GM12878 (cell line): ENCODE results near the gene NTRK1. TPM values are rescaled to one million over a fixed set of nuclear protein-coding genes. Genes with fewer than 3 reads are reported as not detected.

ENCODE experiments used
- ATAC-seq: fragments of 200-7000 bp; cut with Tn5 transposase; 3 replicates; pipeline ENCODE4 v1.9.1; 2020; ENCODE audit warnings: mild to moderate bottlenecking, moderate library complexity
- BruUV-seq: library from RNA; stranded (reverse); fragments of 400-500 nt; replicated peaks from 2 replicates; lab custom pipeline; 2021; lab: Mats Ljungman, UMichigan
- CTCF ChIA-PET: fragments of 300-600 bp; sonication (Branson Sonifier 250); formaldehyde crosslinking; extraction: SDS; loops from one replicate; lab custom pipeline; 2021; ENCODE audit warnings: inconsistent platforms; lab: Yijun Ruan, JAX
- POLR2A ChIA-PET: fragments of 350-600 bp; formaldehyde crosslinking; extraction: SDS; loops from one replicate; lab custom pipeline; 2021; ENCODE audit warnings: inconsistent platforms; lab: Charles Lee
- RAD21 ChIA-PET: fragments of 300-600 bp; sonication (Branson Sonifier 250); formaldehyde crosslinking; loops from one replicate; lab custom pipeline; 2023; ENCODE audit warnings: antibody characterized with exemption; ENCODE audit not compliant: unreplicated experiment; lab: Charles Lee
- SMC1A ChIA-PET: fragments of 300-600 bp; sonication (Branson Sonifier 250); formaldehyde crosslinking; loops from one replicate; lab custom pipeline; 2023; ENCODE audit not compliant: unreplicated experiment, uncharacterized antibody; lab: Charles Lee
- DNase-seq: peaks from one replicate; pipeline ENCODE4 v3.0.0-alpha.2; 2011; ENCODE audit warnings: low read depth, low spot score
- FAIRE-seq: peaks from 3 replicates; lab custom pipeline; 2011; peaks lifted over from hg19 to GRCh38; lab: Jason Lieb, UNC
- H2AFZ ChIP-seq: 2 replicates; pipeline ENCODE4 v1.6.0; 2011; ENCODE audit warnings: low read depth, low read length, control low read depth; ENCODE audit not compliant: control insufficient read depth
- H3K27ac ChIP-seq: 2 replicates; pipeline ENCODE4 v1.5.1; 2011; ENCODE audit warnings: control low read depth; ENCODE audit not compliant: control insufficient read depth, insufficient read depth
- H3K27me3 ChIP-seq, 2 experiments: replicated peaks in 1 of 2; 2 replicates each; pipeline versions ENCODE4 v1.6.0 to v1.6.1; 2011; ENCODE audit warnings: low read length in 1 of 2; ENCODE audit not compliant: control insufficient read depth in 2 of 2, insufficient read depth in 2 of 2
- H3K36me3 ChIP-seq, 2 experiments: 2 replicates each; pipeline ENCODE4 v1.5.1; 2011; ENCODE audit warnings: low read length in 1 of 2; ENCODE audit not compliant: control insufficient read depth in 2 of 2, insufficient read depth in 2 of 2
- H3K4me1 ChIP-seq: 2 replicates; pipeline ENCODE4 v1.6.1; 2011; ENCODE audit warnings: mild to moderate bottlenecking, low read length, moderate library complexity, mixed read lengths; ENCODE audit not compliant: control insufficient read depth, insufficient read depth
- H3K4me2 ChIP-seq: 2 replicates; pipeline ENCODE4 v1.6.0; 2011; ENCODE audit warnings: control low read depth; ENCODE audit not compliant: control insufficient read depth, insufficient read depth
- H3K4me3 ChIP-seq: fragments of 200-600 bp; sonication (generic); 2 replicates; pipeline ENCODE4 v1.5.1; 2016
- H3K79me2 ChIP-seq: 2 replicates; pipeline ENCODE4 v1.6.0; 2011; ENCODE audit warnings: low read length; ENCODE audit not compliant: control insufficient read depth, insufficient read depth
- H3K9ac ChIP-seq: 2 replicates; pipeline ENCODE4 v1.8.0; 2011; ENCODE audit warnings: low read length, control low read depth, mixed read lengths; ENCODE audit not compliant: control insufficient read depth, insufficient read depth
- H3K9me3 ChIP-seq: replicated peaks from 3 replicates; pipeline ENCODE4 v1.5.1; 2011; ENCODE audit warnings: mild to moderate bottlenecking, low read length; ENCODE audit not compliant: control insufficient read depth, insufficient read depth
- H4K20me1 ChIP-seq: 2 replicates; pipeline ENCODE4 v1.6.0; 2011; ENCODE audit not compliant: control insufficient read depth, insufficient read depth
- CBX3 ChIP-seq: fragments of 200-600 bp; sonication (generic); IDR thresholded peaks from 2 replicates; pipeline ENCODE4 v1.6.1; 2016; ENCODE audit warnings: low read depth, borderline replicate concordance
- EZH2 ChIP-seq: IDR thresholded peaks from 2 replicates; pipeline ENCODE4 v1.6.1; 2012; ENCODE audit warnings: low read depth, mild to moderate bottlenecking, control low read depth, inconsistent platforms, low read length, borderline replicate concordance; ENCODE audit not compliant: control insufficient read depth
- FOXK2 ChIP-seq: fragments of 450-650 bp; IDR thresholded peaks from 2 replicates; pipeline ENCODE4 v1.6.1; 2017; ENCODE audit warnings: mild to moderate bottlenecking, moderate library complexity
- FOXM1 ChIP-seq: IDR thresholded peaks from 2 replicates; pipeline ENCODE4 v1.6.1; 2012; ENCODE audit warnings: low read depth, mild to moderate bottlenecking, inconsistent platforms, low read length, moderate library complexity
- LARP7 ChIP-seq: fragments of 450-650 bp; IDR thresholded peaks from 2 replicates; pipeline ENCODE4 v1.6.1; 2017; ENCODE audit warnings: mild to moderate bottlenecking
- MTA2 ChIP-seq: fragments of 450-650 bp; IDR thresholded peaks from 2 replicates; pipeline ENCODE4 v1.6.1; 2016; ENCODE audit warnings: low read depth, mild to moderate bottlenecking, moderate library complexity
- SMAD1 ChIP-seq: fragments of 450-650 bp; IDR thresholded peaks from 2 replicates; pipeline ENCODE4 v1.6.1; 2018; ENCODE audit warnings: mild to moderate bottlenecking, low read depth; ENCODE audit not compliant: partially characterized antibody
- ZNF384 ChIP-seq: IDR thresholded peaks from 2 replicates; pipeline ENCODE4 v1.6.1; 2012; ENCODE audit warnings: low read depth, mild to moderate bottlenecking, low read length, improper control_type of control experiment, borderline replicate concordance
- WGBS: methylation state at CpG from one replicate; pipeline ENCODE4 v1.1.6; 2016; ENCODE audit warnings: low lambda C conversion rate; ENCODE audit not compliant: insufficient replicate concordance, insufficient coverage; ENCODE audit errors: missing lambda C conversion rate; 5-methylcytosine and 5-hydroxymethylcytosine counted together
- in situ Hi-C: fragments of 300-500 bp; cut with MboI; formaldehyde crosslinking; loops from 9 replicates; pipeline ENCODE4 v1.14.3; 2018; ENCODE audit warnings: mixed read lengths
- intact Hi-C: fragments of 100-400 bp; cut with micrococcal nuclease; formaldehyde crosslinking; loops from one replicate; pipeline ENCODE4 v1.14.2; 2022; ENCODE audit not compliant: unreplicated experiment
- polyA plus RNA-seq, 11 experiments: library from polyadenylated mRNA; depleted of rRNA in 4 of 11; unstranded in 6 of 11; stranded (reverse) in 5 of 11; fragments of >200 nt; fragmentation: Nextera tagmentation in 4 of 11; fragmentation: Illumina TruSeq in 1 of 11; extraction: Ambion mirVana in 4 of 11; extraction: Trizol in 1 of 11; gene quantifications; 1 replicate in 1 of 11; 2 replicates in 10 of 11; pipeline versions ENCODE4 v1.2.1 to v1.2.3, GENCODE V29; 2011 to 2016; ENCODE audit warnings: inconsistent platforms in 2 of 11, missing spikeins in 2 of 11, low read depth in 1 of 11
- total RNA-seq, 4 experiments: library from RNA; depleted of rRNA in 3 of 4; stranded (reverse); fragments of >200 nt in 3 of 4; fragmentation: Illumina TruSeq in 1 of 4; extraction: Trizol in 1 of 4; gene quantifications; 2 replicates each; pipeline versions ENCODE4 v1.2.1 to v1.2.3, GENCODE V29; 2013 to 2021
- TF ChIP-seq, protein P1 (sequence below): IDR thresholded peaks from 2 replicates; pipeline ENCODE4 v1.6.1; 2012; ENCODE audit warnings: mild to moderate bottlenecking, low read depth, low read length
- TF ChIP-seq, protein P2 (sequence below): IDR thresholded peaks from 2 replicates; pipeline ENCODE4 v1.6.1; 2011; ENCODE audit warnings: borderline replicate concordance, low read depth, mild to moderate bottlenecking, moderate library complexity, low read length; ENCODE audit not compliant: insufficient read depth, poor library complexity, severe bottlenecking
- TF ChIP-seq, protein P3 (sequence below): fragments of 450-650 bp; IDR thresholded peaks from 2 replicates; pipeline ENCODE4 v1.6.1; 2017; ENCODE audit warnings: mild to moderate bottlenecking, moderate library complexity
- TF ChIP-seq, protein P4 (sequence below): IDR thresholded peaks from 2 replicates; pipeline ENCODE4 v1.6.1; 2012; ENCODE audit warnings: low read depth, low read length, improper control_type of control experiment

Gene NTRK1
- total and polyA plus RNA-seq, 10 of the 15 experiments (the other 5 are each of a cell fraction or from before 2014, with no cell fraction given): 0.10 to 0.56 (median 0.40) TPM; not detected in 7

DNA sequence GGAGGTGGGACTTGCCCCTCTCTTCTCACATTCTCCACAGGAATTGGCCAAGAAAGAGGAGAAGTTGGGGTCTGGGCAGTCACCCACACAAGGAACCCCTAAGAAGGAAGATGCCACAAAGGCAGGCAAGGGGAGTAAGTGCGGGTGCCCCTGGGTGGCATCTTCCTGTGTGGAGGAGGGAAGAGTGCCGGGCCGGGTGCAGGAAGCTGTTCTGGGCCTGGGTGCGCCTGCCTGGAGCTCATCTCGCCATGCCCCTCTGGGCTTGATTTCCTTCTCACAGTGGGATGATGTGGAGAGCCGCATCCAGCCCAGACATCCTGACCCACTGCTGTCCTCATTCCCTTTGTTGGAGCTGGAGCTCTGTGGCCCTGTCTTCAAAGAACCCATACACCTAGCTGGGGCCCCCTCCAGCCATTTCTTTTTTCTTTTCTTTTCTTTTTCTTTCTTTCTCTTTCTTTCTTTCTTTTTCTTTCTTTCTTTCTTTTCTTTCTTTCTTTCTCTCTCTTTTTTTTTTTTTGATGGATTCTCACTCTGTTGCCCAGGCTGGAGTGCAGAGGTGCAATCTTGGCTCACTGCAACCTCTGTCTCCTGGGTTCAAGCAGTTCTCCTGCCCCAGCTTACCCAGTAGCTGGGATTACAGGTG, 69.1 kb downstream of the NTRK1 start (continued):
- TF ChIP-seq SMAD1 (no peak), ZNF384 (no peak), EZH2 (no peak), FOXK2 (no peak)
- TF ChIP-seq, protein P1, sequence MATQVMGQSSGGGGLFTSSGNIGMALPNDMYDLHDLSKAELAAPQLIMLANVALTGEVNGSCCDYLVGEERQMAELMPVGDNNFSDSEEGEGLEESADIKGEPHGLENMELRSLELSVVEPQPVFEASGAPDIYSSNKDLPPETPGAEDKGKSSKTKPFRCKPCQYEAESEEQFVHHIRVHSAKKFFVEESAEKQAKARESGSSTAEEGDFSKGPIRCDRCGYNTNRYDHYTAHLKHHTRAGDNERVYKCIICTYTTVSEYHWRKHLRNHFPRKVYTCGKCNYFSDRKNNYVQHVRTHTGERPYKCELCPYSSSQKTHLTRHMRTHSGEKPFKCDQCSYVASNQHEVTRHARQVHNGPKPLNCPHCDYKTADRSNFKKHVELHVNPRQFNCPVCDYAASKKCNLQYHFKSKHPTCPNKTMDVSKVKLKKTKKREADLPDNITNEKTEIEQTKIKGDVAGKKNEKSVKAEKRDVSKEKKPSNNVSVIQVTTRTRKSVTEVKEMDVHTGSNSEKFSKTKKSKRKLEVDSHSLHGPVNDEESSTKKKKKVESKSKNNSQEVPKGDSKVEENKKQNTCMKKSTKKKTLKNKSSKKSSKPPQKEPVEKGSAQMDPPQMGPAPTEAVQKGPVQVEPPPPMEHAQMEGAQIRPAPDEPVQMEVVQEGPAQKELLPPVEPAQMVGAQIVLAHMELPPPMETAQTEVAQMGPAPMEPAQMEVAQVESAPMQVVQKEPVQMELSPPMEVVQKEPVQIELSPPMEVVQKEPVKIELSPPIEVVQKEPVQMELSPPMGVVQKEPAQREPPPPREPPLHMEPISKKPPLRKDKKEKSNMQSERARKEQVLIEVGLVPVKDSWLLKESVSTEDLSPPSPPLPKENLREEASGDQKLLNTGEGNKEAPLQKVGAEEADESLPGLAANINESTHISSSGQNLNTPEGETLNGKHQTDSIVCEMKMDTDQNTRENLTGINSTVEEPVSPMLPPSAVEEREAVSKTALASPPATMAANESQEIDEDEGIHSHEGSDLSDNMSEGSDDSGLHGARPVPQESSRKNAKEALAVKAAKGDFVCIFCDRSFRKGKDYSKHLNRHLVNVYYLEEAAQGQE: no peak

DNA sequence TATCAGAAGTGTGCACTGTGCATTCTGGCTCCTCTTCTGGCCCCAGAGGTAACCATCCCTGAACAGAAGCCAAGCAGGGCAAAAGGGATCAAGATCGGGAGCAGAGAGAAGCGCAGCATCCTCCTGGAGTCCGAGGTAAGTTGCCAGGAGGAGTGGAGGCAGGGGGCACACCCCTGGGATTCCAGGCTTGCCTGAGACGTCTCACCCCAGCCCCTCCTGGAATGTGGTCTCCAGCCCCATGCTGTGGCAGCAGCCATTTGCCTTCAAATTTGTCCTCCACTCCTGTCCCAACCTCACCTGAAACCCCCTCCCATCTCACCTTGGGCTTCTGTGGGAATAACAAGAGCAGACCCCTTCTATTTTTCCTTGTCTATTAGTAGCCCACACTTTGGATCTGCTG, 69.8 kb downstream of the NTRK1 start:
- no peak overlapping the region for H3K4me2 ChIP-seq
- no peak overlapping the region for H3K27ac ChIP-seq
- in situ Hi-C loops (no loop called here), intact Hi-C loops (no loop called here)
- no peaks in the 10 kb centered on the region for H3K79me2 ChIP-seq
- ATAC-seq: no peak
- WGBS: 21% methylated on average over 4 of the region's 4 CpGs
- no peak for DNase-seq
- no peak for FAIRE-seq
- H3K36me3 ChIP-seq: no peaks in the 10 kb centered on the region; a peak in 1 of 4 replicates
- RAD21 ChIA-PET: no interaction called here
- H2AFZ ChIP-seq: no peak overlapping the region
- H3K27me3 ChIP-seq: peaks cover 4 to 10% of the 10 kb centered on the region in 2 experiments
- no peak overlapping the region for H3K4me3 ChIP-seq
- no peaks in the 10 kb centered on the region for H4K20me1 ChIP-seq
- BruUV-seq: no TSS peak
- SMC1A ChIA-PET: no interaction called here
- no peaks in the 10 kb centered on the region for H3K9me3 ChIP-seq
- POLR2A ChIA-PET: no interaction called here
- CTCF ChIA-PET: interaction anchor here (1.2 kb wide), 1 partner anchor 13 kb away, joined by 3 read pairs; no protein-coding TSS in a partner anchor
- H3K9ac ChIP-seq: no peak overlapping the region
- no peaks in the 10 kb centered on the region for H3K4me1 ChIP-seq
- TF ChIP-seq, protein P2, sequence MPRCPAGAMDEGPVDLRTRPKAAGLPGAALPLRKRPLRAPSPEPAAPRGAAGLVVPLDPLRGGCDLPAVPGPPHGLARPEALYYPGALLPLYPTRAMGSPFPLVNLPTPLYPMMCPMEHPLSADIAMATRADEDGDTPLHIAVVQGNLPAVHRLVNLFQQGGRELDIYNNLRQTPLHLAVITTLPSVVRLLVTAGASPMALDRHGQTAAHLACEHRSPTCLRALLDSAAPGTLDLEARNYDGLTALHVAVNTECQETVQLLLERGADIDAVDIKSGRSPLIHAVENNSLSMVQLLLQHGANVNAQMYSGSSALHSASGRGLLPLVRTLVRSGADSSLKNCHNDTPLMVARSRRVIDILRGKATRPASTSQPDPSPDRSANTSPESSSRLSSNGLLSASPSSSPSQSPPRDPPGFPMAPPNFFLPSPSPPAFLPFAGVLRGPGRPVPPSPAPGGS: no peak
- TF ChIP-seq MTA2: no peak
- TF ChIP-seq, protein P3, sequence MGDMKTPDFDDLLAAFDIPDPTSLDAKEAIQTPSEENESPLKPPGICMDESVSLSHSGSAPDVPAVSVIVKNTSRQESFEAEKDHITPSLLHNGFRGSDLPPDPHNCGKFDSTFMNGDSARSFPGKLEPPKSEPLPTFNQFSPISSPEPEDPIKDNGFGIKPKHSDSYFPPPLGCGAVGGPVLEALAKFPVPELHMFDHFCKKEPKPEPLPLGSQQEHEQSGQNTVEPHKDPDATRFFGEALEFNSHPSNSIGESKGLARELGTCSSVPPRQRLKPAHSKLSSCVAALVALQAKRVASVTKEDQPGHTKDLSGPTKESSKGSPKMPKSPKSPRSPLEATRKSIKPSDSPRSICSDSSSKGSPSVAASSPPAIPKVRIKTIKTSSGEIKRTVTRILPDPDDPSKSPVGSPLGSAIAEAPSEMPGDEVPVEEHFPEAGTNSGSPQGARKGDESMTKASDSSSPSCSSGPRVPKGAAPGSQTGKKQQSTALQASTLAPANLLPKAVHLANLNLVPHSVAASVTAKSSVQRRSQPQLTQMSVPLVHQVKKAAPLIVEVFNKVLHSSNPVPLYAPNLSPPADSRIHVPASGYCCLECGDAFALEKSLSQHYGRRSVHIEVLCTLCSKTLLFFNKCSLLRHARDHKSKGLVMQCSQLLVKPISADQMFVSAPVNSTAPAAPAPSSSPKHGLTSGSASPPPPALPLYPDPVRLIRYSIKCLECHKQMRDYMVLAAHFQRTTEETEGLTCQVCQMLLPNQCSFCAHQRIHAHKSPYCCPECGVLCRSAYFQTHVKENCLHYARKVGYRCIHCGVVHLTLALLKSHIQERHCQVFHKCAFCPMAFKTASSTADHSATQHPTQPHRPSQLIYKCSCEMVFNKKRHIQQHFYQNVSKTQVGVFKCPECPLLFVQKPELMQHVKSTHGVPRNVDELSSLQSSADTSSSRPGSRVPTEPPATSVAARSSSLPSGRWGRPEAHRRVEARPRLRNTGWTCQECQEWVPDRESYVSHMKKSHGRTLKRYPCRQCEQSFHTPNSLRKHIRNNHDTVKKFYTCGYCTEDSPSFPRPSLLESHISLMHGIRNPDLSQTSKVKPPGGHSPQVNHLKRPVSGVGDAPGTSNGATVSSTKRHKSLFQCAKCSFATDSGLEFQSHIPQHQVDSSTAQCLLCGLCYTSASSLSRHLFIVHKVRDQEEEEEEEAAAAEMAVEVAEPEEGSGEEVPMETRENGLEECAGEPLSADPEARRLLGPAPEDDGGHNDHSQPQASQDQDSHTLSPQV: no peak
- TF ChIP-seq FOXM1: no peak
- TF ChIP-seq, protein P4, sequence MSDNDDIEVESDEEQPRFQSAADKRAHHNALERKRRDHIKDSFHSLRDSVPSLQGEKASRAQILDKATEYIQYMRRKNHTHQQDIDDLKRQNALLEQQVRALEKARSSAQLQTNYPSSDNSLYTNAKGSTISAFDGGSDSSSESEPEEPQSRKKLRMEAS: no peak
- TF ChIP-seq CBX3: no peak
- no peak for TF ChIP-seq LARP7
